H9 (cell line): ENCODE results near the gene ZNF423. TPM values are rescaled to one million over a fixed set of nuclear protein-coding genes. Genes with fewer than 3 reads are reported as not detected.

Experiments used
- DNase-seq: peaks from one replicate; pipeline ENCODE4 v3.0.0-alpha.2; 2017
- H2AFZ ChIP-seq: one replicate; pipeline ENCODE4 v1.6.1; 2013; ENCODE audit warnings: mild to moderate bottlenecking, low read length, control low read depth, moderate library complexity
- H2AK5ac ChIP-seq: 2 replicates; pipeline ENCODE4 v1.6.1; 2013; ENCODE audit warnings: low read length, control low read depth, mixed read lengths; ENCODE audit not compliant: insufficient read length
- H2BK120ac ChIP-seq: one replicate; pipeline ENCODE4 v1.6.1; 2013; ENCODE audit warnings: low read depth, mild to moderate bottlenecking, low read length, control low read depth, inconsistent platforms; ENCODE audit not compliant: poor library complexity, severe bottlenecking
- H2BK12ac ChIP-seq: 2 replicates; pipeline ENCODE4 v1.6.1; 2013; ENCODE audit warnings: low read length, control low read depth, mixed read lengths, low read depth; ENCODE audit not compliant: insufficient read length
- H2BK15ac ChIP-seq: 2 replicates; pipeline ENCODE4 v1.6.1; 2013; ENCODE audit warnings: low read depth, low read length, control low read depth
- H2BK20ac ChIP-seq: one replicate; pipeline ENCODE4 v1.6.1; 2013; ENCODE audit warnings: low read depth, mild to moderate bottlenecking, low read length, control low read depth, inconsistent platforms; ENCODE audit not compliant: poor library complexity, severe bottlenecking
- H2BK5ac ChIP-seq: 2 replicates; pipeline ENCODE4 v1.6.1; 2013; ENCODE audit warnings: low read length, control low read depth, mixed read lengths; ENCODE audit not compliant: insufficient read length
- H3K14ac ChIP-seq: 2 replicates; pipeline ENCODE4 v1.6.1; 2013; ENCODE audit warnings: low read length, control low read depth; ENCODE audit not compliant: insufficient read depth
- H3K18ac ChIP-seq: 2 replicates; pipeline ENCODE4 v1.6.1; 2013; ENCODE audit warnings: low read depth, mild to moderate bottlenecking, mixed read lengths, low read length, control low read depth; ENCODE audit not compliant: insufficient read length
- H3K23ac ChIP-seq: 2 replicates; pipeline ENCODE4 v1.6.1; 2013; ENCODE audit warnings: low read length, control low read depth, mixed read lengths, low read depth; ENCODE audit not compliant: insufficient read length
- H3K23me2 ChIP-seq: 2 replicates; pipeline ENCODE4 v1.6.1; 2013; ENCODE audit warnings: low read depth, mild to moderate bottlenecking, mixed read lengths, low read length, control low read depth; ENCODE audit not compliant: insufficient read length, poor library complexity, severe bottlenecking
- H3K27ac ChIP-seq: 2 replicates; pipeline ENCODE4 v1.5.1; 2013; ENCODE audit warnings: low read length, control low read depth, mixed read lengths, low read depth; ENCODE audit not compliant: insufficient read length
- H3K27me3 ChIP-seq: 2 replicates; pipeline ENCODE4 v1.6.1; 2013; ENCODE audit warnings: low read length, control low read depth, inconsistent platforms; ENCODE audit not compliant: insufficient read depth
- H3K4ac ChIP-seq: 2 replicates; pipeline ENCODE4 v1.6.1; 2013; ENCODE audit warnings: low read depth, mild to moderate bottlenecking, control low read depth, inconsistent platforms, low read length, moderate library complexity
- H3K4me1 ChIP-seq: 2 replicates; pipeline ENCODE4 v1.6.1; 2013; ENCODE audit warnings: low read length, control low read depth, inconsistent platforms; ENCODE audit not compliant: insufficient read depth
- H3K4me2 ChIP-seq: 2 replicates; pipeline ENCODE4 v1.6.1; 2013; ENCODE audit warnings: low read length, control low read depth, mixed read lengths; ENCODE audit not compliant: insufficient read length, insufficient read depth
- H3K56ac ChIP-seq: 2 replicates; pipeline ENCODE4 v1.6.1; 2013; ENCODE audit warnings: low read depth, mild to moderate bottlenecking, mixed read lengths, low read length, control low read depth; ENCODE audit not compliant: insufficient read length
- H3K79me1 ChIP-seq: 2 replicates; pipeline ENCODE4 v1.6.1; 2013; ENCODE audit warnings: low read depth, mild to moderate bottlenecking, moderate library complexity, low read length, control low read depth, inconsistent platforms; ENCODE audit not compliant: insufficient read depth, poor library complexity, severe bottlenecking
- H3K79me2 ChIP-seq: 2 replicates; pipeline ENCODE4 v1.6.1; 2013; ENCODE audit warnings: low read length, control low read depth, inconsistent platforms; ENCODE audit not compliant: insufficient read depth
- H3K9ac ChIP-seq: 2 replicates; pipeline ENCODE4 v1.6.1; 2013; ENCODE audit warnings: low read length, control low read depth, mixed read lengths; ENCODE audit not compliant: insufficient read length; ENCODE audit errors: extremely low read depth
- H3K9me3 ChIP-seq: one replicate; pipeline ENCODE4 v1.6.1; 2013; ENCODE audit warnings: low read depth, low read length, inconsistent platforms; ENCODE audit not compliant: control insufficient read depth
- H3T11ph ChIP-seq: one replicate; pipeline ENCODE4 v1.6.1; 2013; ENCODE audit warnings: mild to moderate bottlenecking, low read length, control low read depth, inconsistent platforms
- H4K20me1 ChIP-seq: one replicate; pipeline ENCODE4 v1.6.1; 2013; ENCODE audit not compliant: control insufficient read depth, insufficient read length, insufficient read depth
- H4K5ac ChIP-seq: 2 replicates; pipeline ENCODE4 v1.6.1; 2013; ENCODE audit warnings: low read depth, mild to moderate bottlenecking, mixed read lengths, low read length, control low read depth; ENCODE audit not compliant: insufficient read length
- H4K8ac ChIP-seq: replicated peaks from 2 replicates; pipeline ENCODE4 v1.6.1; 2013; ENCODE audit warnings: low read length, control low read depth, mixed read lengths, low read depth; ENCODE audit not compliant: insufficient read length
- H4K91ac ChIP-seq: 2 replicates; pipeline ENCODE4 v1.6.1; 2013; ENCODE audit warnings: low read depth, mild to moderate bottlenecking, moderate library complexity, mixed read lengths, low read length, control low read depth; ENCODE audit not compliant: insufficient read length
- H3K27ac Mint-ChIP-seq, 3 experiments: 2 replicates in 2 of 3; 3 replicates in 1 of 3; pipeline ENCODE4 v1.8.0; 2020 to 2021; ENCODE audit warnings: mixed read lengths in 3 of 3, mild to moderate bottlenecking in 1 of 3, moderate library complexity in 1 of 3
- H3K27me3 Mint-ChIP-seq: 2 replicates; pipeline ENCODE4 v1.8.0; 2021; ENCODE audit warnings: low read depth, mild to moderate bottlenecking, moderate library complexity, mixed read lengths
- H3K36me3 Mint-ChIP-seq, 3 experiments: 2 replicates in 2 of 3; 3 replicates in 1 of 3; pipeline ENCODE4 v1.8.0; 2020 to 2021; ENCODE audit warnings: low read depth in 3 of 3, mixed read lengths in 3 of 3; ENCODE audit not compliant: insufficient read depth in 1 of 3
- H3K4me1 Mint-ChIP-seq, 2 experiments: 2 replicates each; pipeline ENCODE4 v1.8.0; 2020; ENCODE audit warnings: mixed read lengths in 2 of 2
- H3K4me3 Mint-ChIP-seq, 2 experiments: 2 replicates in 1 of 2; 3 replicates in 1 of 2; pipeline ENCODE4 v1.8.0; 2020 to 2021; ENCODE audit warnings: mild to moderate bottlenecking in 2 of 2, mixed read lengths in 2 of 2, moderate library complexity in 1 of 2
- H3K9me3 Mint-ChIP-seq, 2 experiments: 2 replicates in 1 of 2; 3 replicates in 1 of 2; pipeline ENCODE4 v1.8.0; 2020; ENCODE audit warnings: mild to moderate bottlenecking in 2 of 2, mixed read lengths in 2 of 2, moderate library complexity in 1 of 2
- WGBS: extraction: QIAGEN DNeasy Blood & Tissue Kit; methylation state at CpG from one replicate; pipeline ENCODE4 v1.1.7; 2013; ENCODE audit warnings: missing lambda C conversion rate, low lambda C conversion rate, mixed read lengths; ENCODE audit not compliant: insufficient read length; ENCODE audit errors: extremely low coverage; 5-methylcytosine and 5-hydroxymethylcytosine counted together
- total RNA-seq: library from RNA; stranded (reverse); gene quantifications from 2 replicates; pipeline ENCODE4 v1.2.1, GENCODE V29; 2021
- TF ChIP-seq, protein P1 (sequence below): fragments of 200-600 bp; sonication (generic); conservative IDR thresholded peaks from 3 replicates; pipeline ENCODE4 v1.8.0; 2021; ENCODE audit warnings: antibody characterized with exemption, mild to moderate bottlenecking

The ZNF423 gene
- total RNA-seq, 1 experiment from 2014 or later = 51.5 TPM

DNA sequence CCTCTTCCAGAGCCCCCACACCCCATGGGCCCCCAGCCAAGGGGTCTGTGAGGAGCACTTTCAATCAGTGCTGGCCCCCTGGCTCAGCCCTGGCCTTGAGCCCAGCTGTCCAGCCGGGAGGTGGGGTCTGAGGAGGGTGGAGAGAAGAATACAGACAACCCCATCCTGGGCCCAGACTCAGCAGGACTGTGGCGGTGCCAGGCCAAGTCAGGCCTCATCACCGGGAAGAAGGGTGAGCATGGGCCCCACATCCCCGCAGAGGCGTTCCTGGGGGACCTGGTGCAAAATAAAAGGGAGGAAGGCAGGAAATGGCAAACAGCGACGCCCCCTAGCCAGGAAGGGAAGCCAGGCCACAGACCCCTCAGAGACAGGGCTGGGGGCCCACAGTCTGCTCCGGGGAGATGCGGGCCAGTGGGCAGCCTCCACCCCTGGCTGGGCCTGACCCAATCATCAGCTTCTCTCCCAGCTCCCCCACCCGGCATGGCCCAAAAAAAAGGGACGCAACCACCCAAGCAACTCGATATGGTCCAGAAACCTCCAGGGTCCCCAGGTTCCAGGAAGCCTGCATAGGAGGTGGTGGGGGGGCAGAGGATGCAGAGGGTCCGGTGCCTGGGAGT, 20.6 kb downstream of the ZNF423 start:
- Mint-ChIP-seq H3K27me3 (no peaks in the 10 kb centered on the region), H3K27ac (peak overlapping the region in 2 of 3 experiments; percentile 85 to 86; a peak in 4 of 7 replicates), H3K4me3 (peak overlapping the region in 1 of 2 experiments; percentile 56; a peak in 1 of 5 replicates), H3K36me3 (peaks cover 0 to 10% (median 3%) of the 10 kb centered on the region in 3 experiments; a peak in 5 of 7 replicates), H3K4me1 (peaks cover 68 to 74% of the 10 kb centered on the region in 2 experiments), H3K9me3 (no peaks in the 10 kb centered on the region)
- H3K4ac ChIP-seq = no peak overlapping the region
- H2BK120ac ChIP-seq = no peak overlapping the region
- no peak overlapping the region for H3K56ac ChIP-seq
- no peak overlapping the region for H3K4me2 ChIP-seq
- H2BK12ac ChIP-seq = no peak overlapping the region
- no peak overlapping the region for H2BK20ac ChIP-seq
- H3K27ac ChIP-seq = no peak overlapping the region
- TF ChIP-seq, protein P1, sequence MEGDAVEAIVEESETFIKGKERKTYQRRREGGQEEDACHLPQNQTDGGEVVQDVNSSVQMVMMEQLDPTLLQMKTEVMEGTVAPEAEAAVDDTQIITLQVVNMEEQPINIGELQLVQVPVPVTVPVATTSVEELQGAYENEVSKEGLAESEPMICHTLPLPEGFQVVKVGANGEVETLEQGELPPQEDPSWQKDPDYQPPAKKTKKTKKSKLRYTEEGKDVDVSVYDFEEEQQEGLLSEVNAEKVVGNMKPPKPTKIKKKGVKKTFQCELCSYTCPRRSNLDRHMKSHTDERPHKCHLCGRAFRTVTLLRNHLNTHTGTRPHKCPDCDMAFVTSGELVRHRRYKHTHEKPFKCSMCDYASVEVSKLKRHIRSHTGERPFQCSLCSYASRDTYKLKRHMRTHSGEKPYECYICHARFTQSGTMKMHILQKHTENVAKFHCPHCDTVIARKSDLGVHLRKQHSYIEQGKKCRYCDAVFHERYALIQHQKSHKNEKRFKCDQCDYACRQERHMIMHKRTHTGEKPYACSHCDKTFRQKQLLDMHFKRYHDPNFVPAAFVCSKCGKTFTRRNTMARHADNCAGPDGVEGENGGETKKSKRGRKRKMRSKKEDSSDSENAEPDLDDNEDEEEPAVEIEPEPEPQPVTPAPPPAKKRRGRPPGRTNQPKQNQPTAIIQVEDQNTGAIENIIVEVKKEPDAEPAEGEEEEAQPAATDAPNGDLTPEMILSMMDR = no peak
- H3K4me1 ChIP-seq = peaks cover 10% of the 10 kb centered on the region; the same call in 1 of the 2 replicates
- H2BK15ac ChIP-seq = no peak overlapping the region
- no peaks in the 10 kb centered on the region for H3K27me3 ChIP-seq
- H3T11ph ChIP-seq = no peak overlapping the region
- peaks cover 19% of the 10 kb centered on the region; the same call in 1 of the 2 replicates for H3K79me2 ChIP-seq
- H2BK5ac ChIP-seq = no peak overlapping the region
- no peak overlapping the region for H4K91ac ChIP-seq
- H3K14ac ChIP-seq = peak overlapping the region; percentile 36; the same call in 1 of the 2 replicates
- H4K8ac ChIP-seq = no peak overlapping the region
- no peaks in the 10 kb centered on the region for H3K9me3 ChIP-seq
- H2AK5ac ChIP-seq = no peak overlapping the region
- no CpG with 5 or more reads among the region's 13 CpGs for WGBS
- H3K23ac ChIP-seq = no peak overlapping the region
- H3K18ac ChIP-seq = no peak overlapping the region
- H3K23me2 ChIP-seq = peaks cover 6% of the 10 kb centered on the region
- no peak overlapping the region for H3K9ac ChIP-seq
- H3K79me1 ChIP-seq = peaks cover 14% of the 10 kb centered on the region
- H4K5ac ChIP-seq = no peak overlapping the region
- peaks cover 3% of the 10 kb centered on the region for H4K20me1 ChIP-seq
- H2AFZ ChIP-seq = no peak overlapping the region
- no peak for DNase-seq
